ENCODE results near the gene IPMK.

Gene IPMK

GRCh38 chr10:58267713-58268453 is at the start of gene IPMK:
TSS of gene IPMK (minus strand) at chr10:58267894. CDS start at chr10:58267611, 283 bp downstream.
- Histone ChIP-seq H3K27me3 (ENCODE audit: control insufficient read depth in 1 of 2, insufficient read depth in 2 of 2, low read length in 2 of 2) (no peaks in the 10 kb centered on the region), H3K9me3 (ENCODE audit: control insufficient read depth in 2 of 2, low read length in 2 of 2) (no peaks in the 10 kb centered on the region), H3K9ac (ENCODE audit: low read length in 2 of 2) (peak within 1 kb of the TSS; percentile 79 to 84), H3K36me3 (ENCODE audit: control insufficient read depth in 2 of 2, insufficient read depth in 2 of 2, low read length in 2 of 2) (no peaks in the 10 kb centered on the region), H3K4me1 (ENCODE audit: control insufficient read depth, insufficient read depth, low read length) (no peaks in the 10 kb centered on the region), H3K4me3 (ENCODE audit: low read length in 2 of 2) (peak within 1 kb of the TSS; percentile 87 to 91), H3K27ac (ENCODE audit: low read length) (peak within 1 kb of the TSS; percentile 89)

GRCh38 chr10:58316874-58317273 is 49.2 kb upstream of the IPMK start:
- Histone ChIP-seq H3K9ac (ENCODE audit: low read length in 2 of 2) (no peak overlapping the region), H3K27me3 (ENCODE audit: control insufficient read depth in 1 of 2, insufficient read depth in 2 of 2, low read length in 2 of 2) (no peaks in the 10 kb centered on the region), H3K36me3 (ENCODE audit: control insufficient read depth in 2 of 2, insufficient read depth in 2 of 2, low read length in 2 of 2) (no peaks in the 10 kb centered on the region), H3K4me3 (ENCODE audit: low read length in 2 of 2) (no peak overlapping the region), H3K27ac (ENCODE audit: low read length) (no peak overlapping the region), H3K4me1 (ENCODE audit: control insufficient read depth, insufficient read depth, low read length) (no peaks in the 10 kb centered on the region), H3K9me3 (ENCODE audit: control insufficient read depth in 2 of 2, low read length in 2 of 2) (no peaks in the 10 kb centered on the region)

- peaks cover 0 to 6% of the 10 kb centered on the region in 2 donors for H3K27me3 ChIP-seq (ENCODE audit: control insufficient read depth in 1 of 2, insufficient read depth in 2 of 2, low read length in 2 of 2)
- no peak overlapping the region for H3K27ac ChIP-seq (ENCODE audit: low read length)
- no peak overlapping the region for H3K4me3 ChIP-seq (ENCODE audit: low read length in 2 of 2)
- no peak overlapping the region for H3K9ac ChIP-seq (ENCODE audit: low read length in 2 of 2)
- H3K9me3 ChIP-seq (ENCODE audit: control insufficient read depth in 2 of 2, low read length in 2 of 2) = no peaks in the 10 kb centered on the region
- H3K36me3 ChIP-seq (ENCODE audit: control insufficient read depth in 2 of 2, insufficient read depth in 2 of 2, low read length in 2 of 2) = no peaks in the 10 kb centered on the region
- no peaks in the 10 kb centered on the region for H3K4me1 ChIP-seq (ENCODE audit: control insufficient read depth, insufficient read depth, low read length)
These were observed 43.3 kb upstream of the IPMK start for GRCh38 chr10:58311026-58311425.

- Histone ChIP-seq H3K4me1 (ENCODE audit: control insufficient read depth, insufficient read depth, low read length) (no peaks in the 10 kb centered on the region), H3K9me3 (ENCODE audit: control insufficient read depth in 2 of 2, low read length in 2 of 2) (no peaks in the 10 kb centered on the region), H3K27ac (ENCODE audit: low read length) (no peak overlapping the region), H3K36me3 (ENCODE audit: control insufficient read depth in 2 of 2, insufficient read depth in 2 of 2, low read length in 2 of 2) (no peaks in the 10 kb centered on the region), H3K4me3 (ENCODE audit: low read length in 2 of 2) (no peak overlapping the region), H3K27me3 (ENCODE audit: control insufficient read depth in 1 of 2, insufficient read depth in 2 of 2, low read length in 2 of 2) (peaks cover 0 to 6% of the 10 kb centered on the region in 2 donors), H3K9ac (ENCODE audit: low read length in 2 of 2) (no peak overlapping the region)
These were observed 40.0 kb upstream of the IPMK start for GRCh38 chr10:58307676-58308075.

- Histone ChIP-seq H3K36me3 (ENCODE audit: control insufficient read depth in 2 of 2, insufficient read depth in 2 of 2, low read length in 2 of 2) (no peaks in the 10 kb centered on the region), H3K27me3 (ENCODE audit: control insufficient read depth in 1 of 2, insufficient read depth in 2 of 2, low read length in 2 of 2) (peaks cover 0 to 6% of the 10 kb centered on the region in 2 donors), H3K27ac (ENCODE audit: low read length) (no peak overlapping the region), H3K9ac (ENCODE audit: low read length in 2 of 2) (no peak overlapping the region), H3K4me1 (ENCODE audit: control insufficient read depth, insufficient read depth, low read length) (no peaks in the 10 kb centered on the region), H3K9me3 (ENCODE audit: control insufficient read depth in 2 of 2, low read length in 2 of 2) (no peaks in the 10 kb centered on the region), H3K4me3 (ENCODE audit: low read length in 2 of 2) (no peak overlapping the region)
These were observed 38.1 kb upstream of the IPMK start for GRCh38 chr10:58305821-58306220.

- peaks cover 0 to 6% of the 10 kb centered on the region in 2 donors for H3K27me3 ChIP-seq (ENCODE audit: control insufficient read depth in 1 of 2, insufficient read depth in 2 of 2, low read length in 2 of 2)
- H3K27ac ChIP-seq (ENCODE audit: low read length) = no peak overlapping the region
- no peaks in the 10 kb centered on the region for H3K4me1 ChIP-seq (ENCODE audit: control insufficient read depth, insufficient read depth, low read length)
- no peak overlapping the region for H3K4me3 ChIP-seq (ENCODE audit: low read length in 2 of 2)
- no peak overlapping the region for H3K9ac ChIP-seq (ENCODE audit: low read length in 2 of 2)
- no peaks in the 10 kb centered on the region for H3K36me3 ChIP-seq (ENCODE audit: control insufficient read depth in 2 of 2, insufficient read depth in 2 of 2, low read length in 2 of 2)
- H3K9me3 ChIP-seq (ENCODE audit: control insufficient read depth in 2 of 2, low read length in 2 of 2) = no peaks in the 10 kb centered on the region
These were observed 36.5 kb upstream of the IPMK start for GRCh38 chr10:58304099-58304633.

- H3K4me1 ChIP-seq (ENCODE audit: control insufficient read depth, insufficient read depth, low read length) = no peaks in the 10 kb centered on the region
- no peaks in the 10 kb centered on the region for H3K9me3 ChIP-seq (ENCODE audit: control insufficient read depth in 2 of 2, low read length in 2 of 2)
- no peaks in the 10 kb centered on the region for H3K36me3 ChIP-seq (ENCODE audit: control insufficient read depth in 2 of 2, insufficient read depth in 2 of 2, low read length in 2 of 2)
- no peak overlapping the region for H3K9ac ChIP-seq (ENCODE audit: low read length in 2 of 2)
- H3K27me3 ChIP-seq (ENCODE audit: control insufficient read depth in 1 of 2, insufficient read depth in 2 of 2, low read length in 2 of 2) = peaks cover 0 to 3% of the 10 kb centered on the region in 2 donors
- H3K27ac ChIP-seq (ENCODE audit: low read length) = no peak overlapping the region
- H3K4me3 ChIP-seq (ENCODE audit: low read length in 2 of 2) = no peak overlapping the region
These were observed 34.6 kb upstream of the IPMK start for GRCh38 chr10:58302254-58302653.

- Histone ChIP-seq H3K36me3 (ENCODE audit: control insufficient read depth in 2 of 2, insufficient read depth in 2 of 2, low read length in 2 of 2) (no peaks in the 10 kb centered on the region), H3K27ac (ENCODE audit: low read length) (no peak overlapping the region), H3K9me3 (ENCODE audit: control insufficient read depth in 2 of 2, low read length in 2 of 2) (no peaks in the 10 kb centered on the region), H3K9ac (ENCODE audit: low read length in 2 of 2) (no peak overlapping the region), H3K4me3 (ENCODE audit: low read length in 2 of 2) (no peak overlapping the region), H3K4me1 (ENCODE audit: control insufficient read depth, insufficient read depth, low read length) (no peaks in the 10 kb centered on the region), H3K27me3 (ENCODE audit: control insufficient read depth in 1 of 2, insufficient read depth in 2 of 2, low read length in 2 of 2) (no peaks in the 10 kb centered on the region)
These were observed 33.0 kb upstream of the IPMK start for GRCh38 chr10:58300676-58301075.

- no peak overlapping the region for H3K4me3 ChIP-seq (ENCODE audit: low read length in 2 of 2)
- H3K27ac ChIP-seq (ENCODE audit: low read length) = no peak overlapping the region
- no peaks in the 10 kb centered on the region for H3K4me1 ChIP-seq (ENCODE audit: control insufficient read depth, insufficient read depth, low read length)
- no peak overlapping the region for H3K9ac ChIP-seq (ENCODE audit: low read length in 2 of 2)
- no peaks in the 10 kb centered on the region for H3K27me3 ChIP-seq (ENCODE audit: control insufficient read depth in 1 of 2, insufficient read depth in 2 of 2, low read length in 2 of 2)
- no peaks in the 10 kb centered on the region for H3K9me3 ChIP-seq (ENCODE audit: control insufficient read depth in 2 of 2, low read length in 2 of 2)
- no peaks in the 10 kb centered on the region for H3K36me3 ChIP-seq (ENCODE audit: control insufficient read depth in 2 of 2, insufficient read depth in 2 of 2, low read length in 2 of 2)
These were observed 31.9 kb upstream of the IPMK start for GRCh38 chr10:58299580-58299979.

- no peak overlapping the region for H3K4me3 ChIP-seq (ENCODE audit: low read length in 2 of 2)
- no peaks in the 10 kb centered on the region for H3K27me3 ChIP-seq (ENCODE audit: control insufficient read depth in 1 of 2, insufficient read depth in 2 of 2, low read length in 2 of 2)
- no peaks in the 10 kb centered on the region for H3K4me1 ChIP-seq (ENCODE audit: control insufficient read depth, insufficient read depth, low read length)
- no peaks in the 10 kb centered on the region for H3K36me3 ChIP-seq (ENCODE audit: control insufficient read depth in 2 of 2, insufficient read depth in 2 of 2, low read length in 2 of 2)
- H3K9me3 ChIP-seq (ENCODE audit: control insufficient read depth in 2 of 2, low read length in 2 of 2) = no peaks in the 10 kb centered on the region
- H3K9ac ChIP-seq (ENCODE audit: low read length in 2 of 2) = no peak overlapping the region
- H3K27ac ChIP-seq (ENCODE audit: low read length) = no peak overlapping the region
These were observed 26.3 kb upstream of the IPMK start for GRCh38 chr10:58293989-58294388.

GRCh38 chr10:58291538-58292174 is 24.0 kb upstream of the IPMK start:
- H3K27ac ChIP-seq (ENCODE audit: low read length) = no peak overlapping the region
- H3K4me3 ChIP-seq (ENCODE audit: low read length in 2 of 2) = no peak overlapping the region
- no peaks in the 10 kb centered on the region for H3K9me3 ChIP-seq (ENCODE audit: control insufficient read depth in 2 of 2, low read length in 2 of 2)
- no peak overlapping the region for H3K9ac ChIP-seq (ENCODE audit: low read length in 2 of 2)
- no peaks in the 10 kb centered on the region for H3K27me3 ChIP-seq (ENCODE audit: control insufficient read depth in 1 of 2, insufficient read depth in 2 of 2, low read length in 2 of 2)
- H3K4me1 ChIP-seq (ENCODE audit: control insufficient read depth, insufficient read depth, low read length) = no peaks in the 10 kb centered on the region
- no peaks in the 10 kb centered on the region for H3K36me3 ChIP-seq (ENCODE audit: control insufficient read depth in 2 of 2, insufficient read depth in 2 of 2, low read length in 2 of 2)

Measured in stomach smooth muscle (tissue), 2 donors.